PC-9 (cell line): ENCODE data around the gene STH. TPM values are rescaled to one million over a fixed set of nuclear protein-coding genes. Genes with fewer than 3 reads are reported as not detected.
A peak's percentile ranks its signal among the peaks of the same experiment; 100 is the strongest.

ENCODE experiments used
- BruUV-seq: library from RNA; stranded (reverse); fragments of 400-500 nt; replicated peaks from 2 replicates; lab custom pipeline; 2021; lab: Mats Ljungman, UMichigan
- CTCF ChIA-PET: fragments of 300-600 bp; sonication (Branson Sonifier 250); formaldehyde crosslinking; loops from one replicate; lab custom pipeline; 2022; ENCODE audit warnings: antibody characterized with exemption; lab: Charles Lee
- POLR2A ChIA-PET: fragments of 300-600 bp; sonication (Branson Sonifier 250); formaldehyde crosslinking; loops from one replicate; lab custom pipeline; 2022; ENCODE audit warnings: antibody characterized with exemption; ENCODE audit not compliant: unreplicated experiment; lab: Charles Lee
- DNase-seq, 2 experiments: peaks; one replicate each; pipeline versions ENCODE4 v3.0.0 to v3.0.0-alpha.2; 2015 to 2022; ENCODE audit warnings: mixed read lengths in 1 of 2
- H2AFZ ChIP-seq: fragments of 200-600 bp; sonication (generic); 2 replicates; pipeline ENCODE4 v1.8.1; 2017; ENCODE audit warnings: antibody characterized with exemption
- H3F3A ChIP-seq: fragments of 200-600 bp; sonication (generic); 2 replicates; pipeline ENCODE4 v1.8.1; 2017; ENCODE audit warnings: antibody characterized with exemption, mild to moderate bottlenecking, low read depth; ENCODE audit not compliant: insufficient read depth
- H3K27ac ChIP-seq: fragments of 200-600 bp; sonication (generic); 2 replicates; pipeline ENCODE4 v1.6.1; 2016; ENCODE audit warnings: mixed run types
- H3K27me3 ChIP-seq: fragments of 200-600 bp; sonication (generic); 2 replicates; pipeline ENCODE4 v1.6.1; 2016; ENCODE audit warnings: low read depth, mixed run types; ENCODE audit not compliant: insufficient read depth
- H3K36me3 ChIP-seq: fragments of 200-600 bp; sonication (generic); 2 replicates; pipeline ENCODE4 v1.6.1; 2016; ENCODE audit warnings: low read depth, mixed run types
- H3K4me1 ChIP-seq: fragments of 200-600 bp; sonication (generic); replicated peaks from 2 replicates; pipeline ENCODE4 v1.6.1; 2016; ENCODE audit warnings: mixed run types; ENCODE audit not compliant: insufficient read depth
- H3K4me2 ChIP-seq: fragments of 200-600 bp; sonication (generic); 2 replicates; pipeline ENCODE4 v1.6.1; 2017; ENCODE audit warnings: mixed run types
- H3K4me3 ChIP-seq: fragments of 200-600 bp; sonication (generic); 2 replicates; pipeline ENCODE4 v1.6.1; 2016; ENCODE audit warnings: mixed run types
- H3K79me2 ChIP-seq: fragments of 200-600 bp; sonication (generic); 2 replicates; pipeline ENCODE4 v1.6.1; 2017; ENCODE audit warnings: low read depth, mixed run types
- H3K9me2 ChIP-seq: fragments of 200-600 bp; sonication (generic); 2 replicates; pipeline ENCODE4 v1.8.1; 2017; ENCODE audit warnings: mild to moderate bottlenecking; ENCODE audit not compliant: insufficient read depth
- H3K9me3 ChIP-seq: fragments of 200-600 bp; sonication (generic); 2 replicates; pipeline ENCODE4 v1.8.1; 2016; ENCODE audit warnings: low read depth; ENCODE audit not compliant: insufficient read depth
- H4K20me1 ChIP-seq: fragments of 200-600 bp; sonication (generic); 2 replicates; pipeline ENCODE4 v1.8.1; 2017; ENCODE audit not compliant: insufficient read depth
- EZH2 ChIP-seq: fragments of 200-600 bp; sonication (generic); IDR thresholded peaks from 2 replicates; pipeline ENCODE4 v1.8.0; 2017; ENCODE audit warnings: antibody characterized with exemption, low read depth
- intact Hi-C: fragments of 100-400 bp; cut with micrococcal nuclease; formaldehyde crosslinking; loops from one replicate; pipeline ENCODE4 v1.10.0; 2022; ENCODE audit not compliant: unreplicated experiment
- total RNA-seq: library from RNA; stranded (reverse); gene quantifications from 2 replicates; pipeline ENCODE4 v1.2.3, GENCODE V29; 2021
- TF ChIP-seq, protein P1 (sequence below): fragments of 200-600 bp; sonication (generic); conservative IDR thresholded peaks from 2 replicates; pipeline ENCODE4 v1.6.1; 2017; ENCODE audit warnings: mixed run types, antibody characterized with exemption, mild to moderate bottlenecking, moderate library complexity

Gene STH
- total RNA-seq, 1 experiment from 2014 or later, result not detected

DNA sequence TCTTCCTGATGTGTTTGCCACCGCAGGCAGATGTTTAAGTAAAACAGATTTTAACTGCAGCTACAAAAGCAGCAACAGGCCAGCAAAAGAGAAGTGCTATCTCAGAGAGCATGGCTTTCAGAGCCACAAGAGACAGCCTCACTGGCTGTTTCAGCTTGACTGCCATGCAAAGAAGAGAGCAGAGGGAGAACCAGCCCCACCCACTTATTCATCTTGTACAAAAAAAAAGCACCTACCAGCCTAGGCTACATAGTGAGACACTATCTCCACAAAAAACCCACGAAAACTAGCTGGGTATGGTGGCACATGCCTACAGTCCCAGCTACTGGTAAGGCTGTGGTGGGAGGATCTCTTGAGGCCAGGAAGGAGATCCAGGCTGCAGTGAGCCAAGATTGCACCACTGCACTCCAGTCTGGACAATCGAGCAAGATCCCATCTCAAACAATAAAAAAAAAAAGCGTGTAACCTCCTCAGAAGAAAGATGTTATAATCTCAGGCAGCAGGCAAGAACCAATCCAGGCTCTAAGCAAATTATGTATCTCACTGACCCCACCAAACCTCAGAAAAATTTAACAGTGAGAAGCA lies 30.0 kb downstream of the STH start:
- peak in 1 of 2 experiments; percentile 33 for DNase-seq
- Histone ChIP-seq H3K36me3 (peaks cover 16% of the 10 kb centered on the region; the same call in 1 of the 2 replicates), H4K20me1 (peaks cover 16% of the 10 kb centered on the region), H3K4me2 (no peak overlapping the region), H3K79me2 (no peaks in the 10 kb centered on the region), H3K27me3 (no peaks in the 10 kb centered on the region), H3K9me2 (no peaks in the 10 kb centered on the region), H3K4me1 (no peaks in the 10 kb centered on the region), H3K27ac (no peak overlapping the region), H2AFZ (no peak overlapping the region), H3F3A (peaks cover 12% of the 10 kb centered on the region; the same call in 1 of the 2 replicates), H3K4me3 (no peak overlapping the region), H3K9me3 (no peaks in the 10 kb centered on the region)
- intact Hi-C loops, result no loop called here
- CTCF ChIA-PET, result no interaction called here
- no peak for TF ChIP-seq EZH2
- TF ChIP-seq, protein P1, sequence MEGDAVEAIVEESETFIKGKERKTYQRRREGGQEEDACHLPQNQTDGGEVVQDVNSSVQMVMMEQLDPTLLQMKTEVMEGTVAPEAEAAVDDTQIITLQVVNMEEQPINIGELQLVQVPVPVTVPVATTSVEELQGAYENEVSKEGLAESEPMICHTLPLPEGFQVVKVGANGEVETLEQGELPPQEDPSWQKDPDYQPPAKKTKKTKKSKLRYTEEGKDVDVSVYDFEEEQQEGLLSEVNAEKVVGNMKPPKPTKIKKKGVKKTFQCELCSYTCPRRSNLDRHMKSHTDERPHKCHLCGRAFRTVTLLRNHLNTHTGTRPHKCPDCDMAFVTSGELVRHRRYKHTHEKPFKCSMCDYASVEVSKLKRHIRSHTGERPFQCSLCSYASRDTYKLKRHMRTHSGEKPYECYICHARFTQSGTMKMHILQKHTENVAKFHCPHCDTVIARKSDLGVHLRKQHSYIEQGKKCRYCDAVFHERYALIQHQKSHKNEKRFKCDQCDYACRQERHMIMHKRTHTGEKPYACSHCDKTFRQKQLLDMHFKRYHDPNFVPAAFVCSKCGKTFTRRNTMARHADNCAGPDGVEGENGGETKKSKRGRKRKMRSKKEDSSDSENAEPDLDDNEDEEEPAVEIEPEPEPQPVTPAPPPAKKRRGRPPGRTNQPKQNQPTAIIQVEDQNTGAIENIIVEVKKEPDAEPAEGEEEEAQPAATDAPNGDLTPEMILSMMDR, result no peak
- no TSS peak for BruUV-seq
- POLR2A ChIA-PET, result no interaction called here

DNA sequence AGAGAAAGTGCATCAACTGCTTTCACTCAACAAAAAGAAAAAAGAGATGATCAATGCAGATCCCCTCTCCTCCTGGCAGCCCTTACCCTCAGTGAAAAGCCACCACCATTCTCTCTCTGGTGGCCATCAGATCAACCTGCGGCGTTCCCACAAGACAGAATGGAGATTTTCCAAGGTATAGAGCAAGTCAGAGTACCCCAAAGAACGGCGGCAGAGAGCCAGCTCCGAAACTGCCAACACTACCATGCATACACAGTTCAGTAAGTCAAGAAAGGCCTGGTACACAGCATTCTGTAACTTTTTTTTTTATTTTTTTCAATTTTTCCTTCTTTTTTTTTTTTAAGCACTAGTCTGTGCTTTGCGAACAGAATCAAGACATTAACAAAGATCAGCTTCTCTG lies 30.6 kb downstream of the STH start:
- Histone ChIP-seq H3K4me1 (no peaks in the 10 kb centered on the region), H3K4me3 (no peak overlapping the region), H3K36me3 (peaks cover 20% of the 10 kb centered on the region; the same call in 1 of the 2 replicates), H3K4me2 (no peak overlapping the region), H3K9me2 (no peaks in the 10 kb centered on the region), H3F3A (peaks cover 12% of the 10 kb centered on the region; the same call in 1 of the 2 replicates), H4K20me1 (peaks cover 20% of the 10 kb centered on the region), H3K27ac (no peak overlapping the region), H3K79me2 (no peaks in the 10 kb centered on the region), H3K27me3 (no peaks in the 10 kb centered on the region), H2AFZ (no peak overlapping the region), H3K9me3 (no peaks in the 10 kb centered on the region)
- no peak for TF ChIP-seq EZH2
- TF ChIP-seq, protein P1, result no peak
- POLR2A ChIA-PET, result no interaction called here
- CTCF ChIA-PET, result interaction anchor here (0.7 kb wide), 1 partner anchor 183 kb away, joined by 7 read pairs; no protein-coding TSS in a partner anchor
- BruUV-seq, result no TSS peak
- DNase-seq, result peak in 1 of 2 experiments; percentile 24
- intact Hi-C loops, result no loop called here

DNA sequence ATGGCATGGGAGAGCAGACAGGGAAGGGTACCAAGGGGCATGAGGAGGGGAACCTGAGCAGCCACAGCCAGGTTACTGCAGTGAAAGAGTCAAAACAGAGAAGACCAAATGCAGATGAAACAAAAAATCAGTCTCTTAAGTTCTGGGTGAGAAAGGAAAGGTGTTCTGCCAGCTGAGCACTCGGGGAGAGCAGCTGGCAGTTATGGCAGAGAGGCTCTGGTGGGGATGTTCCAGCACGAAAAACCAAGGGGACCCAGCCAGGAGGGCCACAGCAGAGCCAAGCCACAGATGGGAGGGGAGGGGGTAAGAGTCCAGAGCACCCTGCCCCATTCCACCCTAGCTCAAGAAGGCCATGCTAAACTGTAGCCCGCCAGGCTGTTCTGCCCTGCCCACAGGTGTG lies 31.7 kb downstream of the STH start:
- no peak for TF ChIP-seq EZH2
- TF ChIP-seq, protein P1, result no peak
- intact Hi-C loops, result no loop called here
- Histone ChIP-seq H3F3A (peaks cover 13% of the 10 kb centered on the region; the same call in 1 of the 2 replicates), H3K27me3 (no peaks in the 10 kb centered on the region), H3K9me2 (no peaks in the 10 kb centered on the region), H3K4me1 (no peaks in the 10 kb centered on the region), H3K4me2 (no peak overlapping the region), H2AFZ (no peak overlapping the region), H3K4me3 (no peak overlapping the region), H3K27ac (no peak overlapping the region), H3K9me3 (no peaks in the 10 kb centered on the region), H4K20me1 (peaks cover 22% of the 10 kb centered on the region), H3K36me3 (peaks cover 28% of the 10 kb centered on the region; the same call in 1 of the 2 replicates), H3K79me2 (no peaks in the 10 kb centered on the region)
- CTCF ChIA-PET, result no interaction called here
- BruUV-seq, result TSS peak; percentile 5
- peak in 1 of 2 experiments; percentile 29 for DNase-seq
- POLR2A ChIA-PET, result interaction anchor here (0.6 kb wide), 1 partner anchor 26 kb away, joined by 4 read pairs; no protein-coding TSS in a partner anchor
